Liver (tissue), 9 donors: Measurements from ENCODE around the gene LEAP2. TPM values are rescaled to one million over a fixed set of nuclear protein-coding genes. Genes with fewer than 3 reads are reported as not detected.

Experiments used
- DNase-seq: peaks from one replicate; pipeline ENCODE4 v3.0.0-alpha.2; 2017; ENCODE audit warnings: low spot score
- H3K27ac ChIP-seq, 2 donors: one replicate each; pipeline ENCODE4 v1.7.0; 2013; ENCODE audit warnings: inconsistent platforms in 2 of 2, low read length in 2 of 2, control low read depth in 1 of 2, low read depth in 1 of 2, mild to moderate bottlenecking in 1 of 2
- H3K27me3 ChIP-seq, 4 donors: one replicate each; pipeline versions ENCODE4 v1.6.1 to v1.7.0; 2013; ENCODE audit warnings: low read length in 3 of 4, inconsistent platforms in 1 of 4, mild to moderate bottlenecking in 1 of 4, moderate library complexity in 1 of 4; ENCODE audit not compliant: control insufficient read depth in 4 of 4, insufficient read depth in 4 of 4
- H3K36me3 ChIP-seq, 4 donors: one replicate each; pipeline versions ENCODE4 v1.6.1 to v1.7.0; 2013; ENCODE audit warnings: low read length in 3 of 4, mild to moderate bottlenecking in 3 of 4, low read depth in 1 of 4, moderate library complexity in 1 of 4; ENCODE audit not compliant: control insufficient read depth in 4 of 4, insufficient read depth in 3 of 4
- H3K4me1 ChIP-seq, 4 donors: one replicate each; pipeline versions ENCODE4 v1.6.1 to v1.7.0; 2013; ENCODE audit warnings: low read length in 3 of 4, mild to moderate bottlenecking in 3 of 4, moderate library complexity in 1 of 4; ENCODE audit not compliant: control insufficient read depth in 4 of 4, insufficient read depth in 4 of 4
- H3K4me3 ChIP-seq, 3 donors: one replicate each; pipeline versions ENCODE4 v1.6.1 to v1.7.0; 2013; ENCODE audit warnings: low read length in 3 of 3, control low read depth in 1 of 3, low read depth in 1 of 3, mild to moderate bottlenecking in 1 of 3
- H3K9ac ChIP-seq, 2 donors: one replicate each; pipeline ENCODE4 v1.7.0; 2013; ENCODE audit warnings: low read length in 2 of 2, mild to moderate bottlenecking in 2 of 2, moderate library complexity in 2 of 2, control low read depth in 1 of 2, low read depth in 1 of 2
- H3K9me3 ChIP-seq, 4 donors: one replicate each; pipeline versions ENCODE4 v1.6.1 to v1.7.0; 2013; ENCODE audit warnings: low read length in 3 of 4; ENCODE audit not compliant: control insufficient read depth in 4 of 4
- EGR1 ChIP-seq, 2 donors: IDR thresholded peaks; 2 replicates each; pipeline ENCODE4 v1.6.1; 2016 to 2018; ENCODE audit warnings: antibody characterized with exemption in 2 of 2, low read depth in 2 of 2
- FOXA1 ChIP-seq: IDR thresholded peaks from 2 replicates; pipeline ENCODE4 v1.6.1; 2016; ENCODE audit warnings: antibody characterized with exemption
- FOXA2 ChIP-seq: IDR thresholded peaks from 2 replicates; pipeline ENCODE4 v1.6.1; 2016; ENCODE audit warnings: antibody characterized with exemption
- GABPA ChIP-seq, 2 donors: IDR thresholded peaks in 1 of 2; conservative IDR thresholded peaks in 1 of 2; 2 replicates each; pipeline ENCODE4 v1.6.1; 2016; ENCODE audit warnings: antibody characterized with exemption in 2 of 2, mild to moderate bottlenecking in 1 of 2, moderate library complexity in 1 of 2
- HNF4A ChIP-seq, 2 donors: conservative IDR thresholded peaks; 2 replicates each; pipeline ENCODE4 v1.6.1; 2016; ENCODE audit warnings: antibody characterized with exemption in 2 of 2, mild to moderate bottlenecking in 2 of 2
- HNF4G ChIP-seq: IDR thresholded peaks from 2 replicates; pipeline ENCODE4 v1.6.1; 2016; ENCODE audit warnings: antibody characterized with exemption
- JUND ChIP-seq, 2 donors: IDR thresholded peaks; 2 replicates each; pipeline ENCODE4 v1.6.1; 2016; ENCODE audit warnings: antibody characterized with exemption in 2 of 2
- NR2F2 ChIP-seq: IDR thresholded peaks from 2 replicates; pipeline ENCODE4 v1.6.1; 2016; ENCODE audit warnings: antibody characterized with exemption
- RAD21 ChIP-seq, 2 donors: IDR thresholded peaks; 2 replicates each; pipeline ENCODE4 v1.6.1; 2016; ENCODE audit warnings: antibody characterized with exemption in 2 of 2, mild to moderate bottlenecking in 2 of 2
- RXRA ChIP-seq, 2 donors: IDR thresholded peaks; 2 replicates each; pipeline ENCODE4 v1.6.1; 2017 to 2018; ENCODE audit warnings: antibody characterized with exemption in 2 of 2, mild to moderate bottlenecking in 1 of 2
- SP1 ChIP-seq: IDR thresholded peaks from 2 replicates; pipeline ENCODE4 v1.6.1; 2018; ENCODE audit warnings: antibody characterized with exemption, mild to moderate bottlenecking
- TAF1 ChIP-seq: conservative IDR thresholded peaks from 2 replicates; pipeline ENCODE4 v1.6.1; 2016; ENCODE audit warnings: antibody characterized with exemption, mild to moderate bottlenecking
- YY1 ChIP-seq: IDR thresholded peaks from 2 replicates; pipeline ENCODE4 v1.6.1; 2016; ENCODE audit warnings: antibody characterized with exemption, mild to moderate bottlenecking
- WGBS: extraction: QIAGEN DNeasy Blood & Tissue Kit; methylation state at CpG from one replicate; pipeline ENCODE4 v1.1.7; 2013; 5-methylcytosine and 5-hydroxymethylcytosine counted together
- polyA plus RNA-seq, 2 donors: library from polyadenylated mRNA; stranded (reverse) in 1 of 2; unstranded in 1 of 2; fragments of 200-250 nt in 1 of 2; fragments of >200 nt in 1 of 2; fragmentation: Nextera tagmentation in 1 of 2; extraction: Ambion mirVana in 1 of 2; gene quantifications; one replicate each; pipeline versions ENCODE4 v1.2.1 to v1.2.3, GENCODE V29; 2013 to 2015
- total RNA-seq, 2 donors: library from RNA; depleted of rRNA; stranded (reverse); fragments of >200 nt; gene quantifications; one replicate each; pipeline ENCODE4 v1.2.3, GENCODE V29; 2014
- TF ChIP-seq, protein P1 (sequence below): IDR thresholded peaks from 2 replicates; pipeline ENCODE4 v1.6.1; 2016; ENCODE audit warnings: antibody characterized with exemption
- TF ChIP-seq, protein P2 (sequence below): IDR thresholded peaks from 2 replicates; pipeline ENCODE4 v1.6.1; 2016; ENCODE audit warnings: antibody characterized with exemption
- TF ChIP-seq, protein P3 (sequence below): IDR thresholded peaks from 2 replicates; pipeline ENCODE4 v1.6.1; 2016; ENCODE audit warnings: antibody characterized with exemption, mild to moderate bottlenecking
- TF ChIP-seq, protein P4 (sequence below): IDR thresholded peaks from 2 replicates; pipeline ENCODE4 v1.6.1; 2016; ENCODE audit warnings: antibody characterized with exemption
- TF ChIP-seq, protein P5 (sequence below): fragments of 150-350 bp; IDR thresholded peaks from 2 replicates; pipeline ENCODE4 v1.5.1; 2017; ENCODE audit warnings: improper control_type of control experiment, low read depth, low read length; ENCODE audit not compliant: missing input control
- donor health status: healthy.
- donor health status: healthy.
- donor health status: healthy.
- donor health status: healthy.
- donor health status: healthy.

LEAP2 gene
- total and polyA plus RNA-seq, 4 donors, result 12.0 to 736 (median 62.4) TPM

DNA sequence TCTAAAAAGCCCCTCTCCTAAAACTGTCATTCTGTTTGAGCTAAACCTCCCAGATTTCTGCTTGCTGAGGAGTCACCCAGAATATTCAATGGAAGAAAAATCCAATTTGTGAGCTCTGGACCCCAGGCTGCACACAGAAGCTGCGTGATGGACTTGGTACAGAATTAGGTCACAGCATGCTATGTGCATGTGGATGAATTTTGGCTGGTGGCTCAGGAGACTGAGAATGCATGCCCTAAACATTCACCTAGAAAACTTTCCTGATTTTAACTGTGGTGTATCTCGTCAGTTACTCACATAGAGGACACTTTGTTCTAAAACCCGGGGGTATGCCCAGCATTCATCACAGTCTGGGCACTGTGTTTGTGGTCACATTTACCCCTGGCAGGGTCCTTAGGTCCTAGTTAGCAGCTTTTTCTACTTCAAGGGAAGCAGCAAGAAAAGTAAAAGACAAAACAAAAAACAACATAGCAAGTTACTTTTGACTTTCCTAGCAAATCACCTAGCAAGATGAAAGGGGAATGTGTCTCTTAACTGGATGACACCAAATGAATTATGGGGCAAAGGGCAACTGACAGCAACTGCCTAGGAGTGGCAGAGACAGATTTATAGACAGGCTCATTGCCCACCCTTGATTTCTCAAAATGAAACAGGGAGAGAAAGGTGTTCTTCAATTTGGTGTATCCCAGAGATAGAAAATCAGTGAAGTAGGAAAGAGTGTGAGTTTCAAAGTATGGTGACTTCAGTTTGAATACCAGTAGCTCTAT is 34.8 kb upstream of the LEAP2 start:
- H3K36me3 ChIP-seq, result no peaks in the 10 kb centered on the region
- H3K9me3 ChIP-seq, result no peaks in the 10 kb centered on the region
- H3K4me1 ChIP-seq, result peaks cover 6 to 42% (median 15%) of the 10 kb centered on the region in 4 donors
- no peak for DNase-seq
- peak overlapping the region; percentile 57 to 70 for H3K9ac ChIP-seq
- WGBS, result 33% methylated on average over 3 of the region's 3 CpGs
- no peak overlapping the region for H3K4me3 ChIP-seq
- H3K27me3 ChIP-seq, result no peaks in the 10 kb centered on the region
- peak overlapping the region; percentile 91 to 98 for H3K27ac ChIP-seq
- TF ChIP-seq, protein P1, sequence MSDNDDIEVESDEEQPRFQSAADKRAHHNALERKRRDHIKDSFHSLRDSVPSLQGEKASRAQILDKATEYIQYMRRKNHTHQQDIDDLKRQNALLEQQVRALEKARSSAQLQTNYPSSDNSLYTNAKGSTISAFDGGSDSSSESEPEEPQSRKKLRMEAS, result no peak
- TF ChIP-seq SP1 (peak; percentile 83), HNF4G (peak; percentile 70), EGR1 (IDR thresholded peaks at IDR 0.05; ENCODE audit: low read depth in 2 of 2) (peak in 1 of 2 donors; percentile 24), RXRA (IDR thresholded peaks at IDR 0.05) (peak; percentile 68 to 75), YY1 (peak; percentile 22), NR2F2 (no peak), RAD21 (IDR thresholded peaks at IDR 0.05) (no peak), FOXA1 (no peak), JUND (IDR thresholded peaks at IDR 0.05) (no peak), HNF4A (conservative IDR thresholded peaks at IDR 0.05) (peak; percentile 92), GABPA (IDR thresholded peaks at IDR 0.05 in 1 of 2, conservative IDR thresholded peaks at IDR 0.05 in 1 of 2) (peak in 1 of 2 donors; percentile 11), FOXA2 (no peak), TAF1 (peak; percentile 45)
- TF ChIP-seq, protein P2, sequence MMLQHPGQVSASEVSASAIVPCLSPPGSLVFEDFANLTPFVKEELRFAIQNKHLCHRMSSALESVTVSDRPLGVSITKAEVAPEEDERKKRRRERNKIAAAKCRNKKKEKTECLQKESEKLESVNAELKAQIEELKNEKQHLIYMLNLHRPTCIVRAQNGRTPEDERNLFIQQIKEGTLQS, result no peak
- TF ChIP-seq, protein P3, sequence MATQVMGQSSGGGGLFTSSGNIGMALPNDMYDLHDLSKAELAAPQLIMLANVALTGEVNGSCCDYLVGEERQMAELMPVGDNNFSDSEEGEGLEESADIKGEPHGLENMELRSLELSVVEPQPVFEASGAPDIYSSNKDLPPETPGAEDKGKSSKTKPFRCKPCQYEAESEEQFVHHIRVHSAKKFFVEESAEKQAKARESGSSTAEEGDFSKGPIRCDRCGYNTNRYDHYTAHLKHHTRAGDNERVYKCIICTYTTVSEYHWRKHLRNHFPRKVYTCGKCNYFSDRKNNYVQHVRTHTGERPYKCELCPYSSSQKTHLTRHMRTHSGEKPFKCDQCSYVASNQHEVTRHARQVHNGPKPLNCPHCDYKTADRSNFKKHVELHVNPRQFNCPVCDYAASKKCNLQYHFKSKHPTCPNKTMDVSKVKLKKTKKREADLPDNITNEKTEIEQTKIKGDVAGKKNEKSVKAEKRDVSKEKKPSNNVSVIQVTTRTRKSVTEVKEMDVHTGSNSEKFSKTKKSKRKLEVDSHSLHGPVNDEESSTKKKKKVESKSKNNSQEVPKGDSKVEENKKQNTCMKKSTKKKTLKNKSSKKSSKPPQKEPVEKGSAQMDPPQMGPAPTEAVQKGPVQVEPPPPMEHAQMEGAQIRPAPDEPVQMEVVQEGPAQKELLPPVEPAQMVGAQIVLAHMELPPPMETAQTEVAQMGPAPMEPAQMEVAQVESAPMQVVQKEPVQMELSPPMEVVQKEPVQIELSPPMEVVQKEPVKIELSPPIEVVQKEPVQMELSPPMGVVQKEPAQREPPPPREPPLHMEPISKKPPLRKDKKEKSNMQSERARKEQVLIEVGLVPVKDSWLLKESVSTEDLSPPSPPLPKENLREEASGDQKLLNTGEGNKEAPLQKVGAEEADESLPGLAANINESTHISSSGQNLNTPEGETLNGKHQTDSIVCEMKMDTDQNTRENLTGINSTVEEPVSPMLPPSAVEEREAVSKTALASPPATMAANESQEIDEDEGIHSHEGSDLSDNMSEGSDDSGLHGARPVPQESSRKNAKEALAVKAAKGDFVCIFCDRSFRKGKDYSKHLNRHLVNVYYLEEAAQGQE, result no peak
- TF ChIP-seq, protein P4, sequence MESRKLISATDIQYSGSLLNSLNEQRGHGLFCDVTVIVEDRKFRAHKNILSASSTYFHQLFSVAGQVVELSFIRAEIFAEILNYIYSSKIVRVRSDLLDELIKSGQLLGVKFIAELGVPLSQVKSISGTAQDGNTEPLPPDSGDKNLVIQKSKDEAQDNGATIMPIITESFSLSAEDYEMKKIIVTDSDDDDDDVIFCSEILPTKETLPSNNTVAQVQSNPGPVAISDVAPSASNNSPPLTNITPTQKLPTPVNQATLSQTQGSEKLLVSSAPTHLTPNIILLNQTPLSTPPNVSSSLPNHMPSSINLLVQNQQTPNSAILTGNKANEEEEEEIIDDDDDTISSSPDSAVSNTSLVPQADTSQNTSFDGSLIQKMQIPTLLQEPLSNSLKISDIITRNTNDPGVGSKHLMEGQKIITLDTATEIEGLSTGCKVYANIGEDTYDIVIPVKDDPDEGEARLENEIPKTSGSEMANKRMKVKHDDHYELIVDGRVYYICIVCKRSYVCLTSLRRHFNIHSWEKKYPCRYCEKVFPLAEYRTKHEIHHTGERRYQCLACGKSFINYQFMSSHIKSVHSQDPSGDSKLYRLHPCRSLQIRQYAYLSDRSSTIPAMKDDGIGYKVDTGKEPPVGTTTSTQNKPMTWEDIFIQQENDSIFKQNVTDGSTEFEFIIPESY, result no peak
- TF ChIP-seq, protein P5, sequence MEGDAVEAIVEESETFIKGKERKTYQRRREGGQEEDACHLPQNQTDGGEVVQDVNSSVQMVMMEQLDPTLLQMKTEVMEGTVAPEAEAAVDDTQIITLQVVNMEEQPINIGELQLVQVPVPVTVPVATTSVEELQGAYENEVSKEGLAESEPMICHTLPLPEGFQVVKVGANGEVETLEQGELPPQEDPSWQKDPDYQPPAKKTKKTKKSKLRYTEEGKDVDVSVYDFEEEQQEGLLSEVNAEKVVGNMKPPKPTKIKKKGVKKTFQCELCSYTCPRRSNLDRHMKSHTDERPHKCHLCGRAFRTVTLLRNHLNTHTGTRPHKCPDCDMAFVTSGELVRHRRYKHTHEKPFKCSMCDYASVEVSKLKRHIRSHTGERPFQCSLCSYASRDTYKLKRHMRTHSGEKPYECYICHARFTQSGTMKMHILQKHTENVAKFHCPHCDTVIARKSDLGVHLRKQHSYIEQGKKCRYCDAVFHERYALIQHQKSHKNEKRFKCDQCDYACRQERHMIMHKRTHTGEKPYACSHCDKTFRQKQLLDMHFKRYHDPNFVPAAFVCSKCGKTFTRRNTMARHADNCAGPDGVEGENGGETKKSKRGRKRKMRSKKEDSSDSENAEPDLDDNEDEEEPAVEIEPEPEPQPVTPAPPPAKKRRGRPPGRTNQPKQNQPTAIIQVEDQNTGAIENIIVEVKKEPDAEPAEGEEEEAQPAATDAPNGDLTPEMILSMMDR, result no peak
